IMR-90 (cell line): ENCODE measurements around the gene NEGR1. TPM values are rescaled to one million over a fixed set of nuclear protein-coding genes. Genes with fewer than 3 reads are reported as not detected.

Experiments
- ATAC-seq: fragments of 200-7000 bp; cut with Tn5 transposase; 2 replicates; pipeline ENCODE4 v1.9.1; 2020; ENCODE audit warnings: low read depth, mild to moderate bottlenecking, moderate library complexity
- BruUV-seq: library from RNA; stranded (reverse); fragments of 400-500 nt; replicated peaks from 2 replicates; lab custom pipeline; 2021; lab: Mats Ljungman, UMichigan
- CTCF ChIA-PET: fragments of 300-600 bp; formaldehyde crosslinking; extraction: SDS; loops from one replicate; lab custom pipeline; 2021; ENCODE audit warnings: antibody characterized with exemption; lab: Yijun Ruan, JAX
- POLR2A ChIA-PET: fragments of 300-600 bp; sonication (Branson Sonifier 250); formaldehyde crosslinking; loops from one replicate; lab custom pipeline; 2022; ENCODE audit warnings: antibody characterized with exemption; ENCODE audit not compliant: unreplicated experiment; lab: Charles Lee
- DNase-seq: peaks from one replicate; pipeline ENCODE4 v3.0.0; 2013
- H2AFZ ChIP-seq: replicated peaks from 2 replicates; pipeline ENCODE3; 2013; ENCODE audit warnings: low read length, mild to moderate bottlenecking; ENCODE audit not compliant: poor library complexity
- H2AK5ac ChIP-seq: 2 replicates; pipeline ENCODE4 v1.6.1; 2013; ENCODE audit warnings: low read depth, low read length, inconsistent platforms
- H2AK9ac ChIP-seq: replicated peaks from 2 replicates; pipeline ENCODE3; 2013; ENCODE audit warnings: mild to moderate bottlenecking, low read depth, low read length, moderate library complexity; ENCODE audit not compliant: poor library complexity
- H2BK120ac ChIP-seq: 2 replicates; pipeline ENCODE4 v1.6.1; 2013; ENCODE audit warnings: low read depth, low read length, inconsistent platforms
- H2BK15ac ChIP-seq: 3 replicates; pipeline ENCODE4 v1.6.1; 2013; ENCODE audit warnings: low read depth, low read length, inconsistent platforms
- H2BK20ac ChIP-seq: 2 replicates; pipeline ENCODE4 v1.6.1; 2013; ENCODE audit warnings: low read depth, mild to moderate bottlenecking, inconsistent platforms, low read length, moderate library complexity
- H2BK5ac ChIP-seq: 2 replicates; pipeline ENCODE4 v1.6.1; 2013; ENCODE audit warnings: mild to moderate bottlenecking, low read depth, low read length, inconsistent platforms; ENCODE audit not compliant: poor library complexity, severe bottlenecking
- H3K14ac ChIP-seq: replicated peaks from 2 replicates; pipeline ENCODE4 v1.6.1; 2013; ENCODE audit warnings: low read depth, low read length, inconsistent platforms
- H3K18ac ChIP-seq: 2 replicates; pipeline ENCODE4 v1.6.1; 2013; ENCODE audit warnings: low read depth, low read length, control low read depth
- H3K23ac ChIP-seq: 2 replicates; pipeline ENCODE4 v1.6.1; 2013; ENCODE audit warnings: low read depth, low read length, inconsistent platforms
- H3K27ac ChIP-seq: 2 replicates; pipeline ENCODE4 v1.5.1; 2013; ENCODE audit warnings: mild to moderate bottlenecking, control low read depth, low read length; ENCODE audit not compliant: insufficient read depth
- H3K27me3 ChIP-seq: 2 replicates; pipeline ENCODE4 v1.6.1; 2013; ENCODE audit warnings: low read length; ENCODE audit not compliant: control insufficient read depth, insufficient read depth
- H3K36me3 ChIP-seq: 2 replicates; pipeline ENCODE4 v1.6.1; 2013; ENCODE audit warnings: low read length, mixed read lengths; ENCODE audit not compliant: control insufficient read depth, insufficient read depth
- H3K4ac ChIP-seq: 2 replicates; pipeline ENCODE4 v1.6.1; 2013; ENCODE audit warnings: low read depth, low read length, inconsistent platforms
- H3K4me1 ChIP-seq: 2 replicates; pipeline ENCODE4 v1.6.1; 2013; ENCODE audit warnings: low read length, mixed read lengths; ENCODE audit not compliant: control insufficient read depth, insufficient read depth
- H3K4me2 ChIP-seq: 2 replicates; pipeline ENCODE4 v1.6.1; 2013; ENCODE audit warnings: low read depth, mild to moderate bottlenecking, control low read depth, low read length, moderate library complexity
- H3K4me3 ChIP-seq: 2 replicates; pipeline ENCODE4 v1.5.1; 2013; ENCODE audit warnings: low read depth, mild to moderate bottlenecking, control low read depth, low read length, moderate library complexity; ENCODE audit not compliant: insufficient read depth
- H3K56ac ChIP-seq: 2 replicates; pipeline ENCODE4 v1.6.1; 2013; ENCODE audit warnings: low read length, inconsistent platforms; ENCODE audit not compliant: insufficient read depth; ENCODE audit errors: extremely low read depth
- H3K79me1 ChIP-seq, 2 experiments: 2 replicates each; pipeline ENCODE4 v1.6.1; 2013; ENCODE audit warnings: low read length in 2 of 2, inconsistent platforms in 1 of 2, low read depth in 1 of 2
- H3K9ac ChIP-seq: 2 replicates; pipeline ENCODE4 v1.6.1; 2013; ENCODE audit warnings: low read depth, low read length, control low read depth
- H3K9me1 ChIP-seq: 2 replicates; pipeline ENCODE4 v1.6.1; 2013; ENCODE audit warnings: low read length, inconsistent platforms; ENCODE audit not compliant: insufficient read depth
- H3K9me3 ChIP-seq: 2 replicates; pipeline ENCODE4 v1.6.1; 2013; ENCODE audit warnings: low read length; ENCODE audit not compliant: control insufficient read depth, insufficient read depth
- H4K20me1 ChIP-seq: 2 replicates; pipeline ENCODE4 v1.6.1; 2013; ENCODE audit warnings: low read length, inconsistent platforms; ENCODE audit not compliant: insufficient read depth
- H4K5ac ChIP-seq: 2 replicates; pipeline ENCODE4 v1.6.1; 2013; ENCODE audit warnings: mild to moderate bottlenecking, low read depth, low read length, control low read depth
- H4K8ac ChIP-seq, 2 experiments: 2 replicates each; pipeline ENCODE4 v1.6.1; 2013; ENCODE audit warnings: low read depth in 2 of 2, low read length in 2 of 2, control low read depth in 1 of 2, inconsistent platforms in 1 of 2
- H4K91ac ChIP-seq: 2 replicates; pipeline ENCODE4 v1.6.1; 2013; ENCODE audit warnings: low read depth, low read length, inconsistent platforms; ENCODE audit not compliant: insufficient read depth
- NFE2L2 ChIP-seq: fragments of 150-350 bp; IDR thresholded peaks from 2 replicates; pipeline ENCODE4 v1.6.1; 2016; ENCODE audit warnings: low read depth, mild to moderate bottlenecking, low read length
- RFX5 ChIP-seq: IDR thresholded peaks from 2 replicates; pipeline ENCODE4 v1.8.0; 2012; ENCODE audit warnings: low read depth, mild to moderate bottlenecking, low read length, moderate library complexity
- WGBS, 2 experiments: methylation state at CpG; one replicate each; pipeline versions ENCODE4 v1.1.5 to v1.1.7; 2013; ENCODE audit warnings: missing lambda C conversion rate in 2 of 2; ENCODE audit not compliant: insufficient read length in 1 of 2; ENCODE audit errors: extremely low coverage in 2 of 2; 5-methylcytosine and 5-hydroxymethylcytosine counted together
- dilution Hi-C: fragments of 300-500 bp; cut with HindIII; formaldehyde crosslinking; loops from one replicate; pipeline ENCODE4 v1.14.3; 2018; ENCODE audit warnings: low sequenced_read_pairs; ENCODE audit not compliant: unreplicated experiment
- in situ Hi-C: fragments of 300-500 bp; cut with MboI; formaldehyde crosslinking; loops from 3 replicates; pipeline ENCODE4 v1.14.3; 2019; ENCODE audit warnings: low sequenced_read_pairs, inconsistent platforms, mixed read lengths
- intact Hi-C: fragments of 100-400 bp; cut with micrococcal nuclease; formaldehyde crosslinking; loops from 2 replicates; pipeline ENCODE4 v1.10.0; 2022
- polyA plus RNA-seq, 3 experiments: library from polyadenylated mRNA; depleted of rRNA; stranded (reverse); fragments of >200 nt; gene quantifications; 2 replicates each; pipeline ENCODE4 v1.2.3, GENCODE V29; 2012; ENCODE audit warnings: low replicate concordance in 1 of 3
- total RNA-seq: library from RNA; depleted of rRNA; stranded (reverse); fragments of >200 nt; gene quantifications from 2 replicates; pipeline ENCODE4 v1.2.3, GENCODE V29; 2012

Gene NEGR1
- total and polyA plus RNA-seq, 2 of the 4 experiments (the other 2 are of a cell fraction): 5.1 to 9.1 TPM

DNA sequence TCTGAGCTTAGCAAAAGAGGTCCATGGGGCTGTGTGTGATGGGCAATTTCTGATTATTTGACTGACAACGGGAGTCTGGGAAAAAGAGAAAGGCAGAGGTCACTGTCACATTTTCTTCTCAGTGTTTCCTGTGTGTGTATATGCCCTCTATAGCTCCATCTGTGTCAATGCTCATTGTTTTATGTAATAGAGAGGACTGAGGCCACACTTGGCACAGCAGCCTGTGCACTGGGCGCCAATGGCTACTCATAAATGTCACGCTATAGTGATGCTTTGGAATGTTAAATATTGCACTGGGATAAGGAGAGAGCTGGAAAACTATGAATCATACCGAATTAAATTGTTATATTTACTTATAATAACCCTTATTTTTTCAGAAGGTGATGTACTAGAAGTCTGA is 365.4 kb downstream of the NEGR1 start:
- ChIA-PET CTCF (interaction anchor here (0.7 kb wide), 1 partner anchor 260 kb away, joined by 3 read pairs; no protein-coding TSS in a partner anchor), POLR2A (no interaction called here)
- Histone ChIP-seq H3K9me3 (no peaks in the 10 kb centered on the region), H4K91ac (no peak overlapping the region), H3K23ac (no peak overlapping the region), H4K20me1 (no peaks in the 10 kb centered on the region), H3K18ac (no peak overlapping the region), H3K4me3 (no peak overlapping the region), H2BK5ac (no peak overlapping the region), H3K56ac (no peak overlapping the region), H4K5ac (no peak overlapping the region), H3K9ac (no peak overlapping the region), H3K9me1 (no peaks in the 10 kb centered on the region), H2AK5ac (no peak overlapping the region), H2AK9ac (no peak overlapping the region), H3K4ac (no peak overlapping the region), H3K36me3 (no peaks in the 10 kb centered on the region), H2BK15ac (no peak overlapping the region), H2AFZ (no peak overlapping the region), H3K14ac (no peak overlapping the region), H2BK20ac (no peak overlapping the region), H2BK120ac (no peak overlapping the region), H4K8ac (no peak overlapping the region), H3K79me1 (no peaks in the 10 kb centered on the region), H3K4me1 (no peaks in the 10 kb centered on the region), H3K27me3 (no peaks in the 10 kb centered on the region), H3K4me2 (no peak overlapping the region), H3K27ac (no peak overlapping the region)
- BruUV-seq: no TSS peak
- intact Hi-C loops (no loop called here), dilution Hi-C loops (no loop called here), in situ Hi-C loops (no loop called here)
- ATAC-seq (no peak), DNase-seq (no peak)
- no CpG with 5 or more reads among the region's 4 CpGs for WGBS, 2 experiments
- TF ChIP-seq NFE2L2 (no peak), RFX5 (no peak)
